H9 (cell line): Measurements from ENCODE around the gene FBXL13. TPM values are rescaled to one million over a fixed set of nuclear protein-coding genes. Genes with fewer than 3 reads are reported as not detected.

Experiments used
- DNase-seq: peaks from one replicate; pipeline ENCODE4 v3.0.0-alpha.2; 2017
- H2AFZ ChIP-seq: one replicate; pipeline ENCODE4 v1.6.1; 2013; ENCODE audit warnings: mild to moderate bottlenecking, low read length, control low read depth, moderate library complexity
- H2AK5ac ChIP-seq: 2 replicates; pipeline ENCODE4 v1.6.1; 2013; ENCODE audit warnings: low read length, control low read depth, mixed read lengths; ENCODE audit not compliant: insufficient read length
- H2BK120ac ChIP-seq: one replicate; pipeline ENCODE4 v1.6.1; 2013; ENCODE audit warnings: low read depth, mild to moderate bottlenecking, low read length, control low read depth, inconsistent platforms; ENCODE audit not compliant: poor library complexity, severe bottlenecking
- H2BK12ac ChIP-seq: 2 replicates; pipeline ENCODE4 v1.6.1; 2013; ENCODE audit warnings: low read length, control low read depth, mixed read lengths, low read depth; ENCODE audit not compliant: insufficient read length
- H2BK15ac ChIP-seq: 2 replicates; pipeline ENCODE4 v1.6.1; 2013; ENCODE audit warnings: low read depth, low read length, control low read depth
- H2BK20ac ChIP-seq: one replicate; pipeline ENCODE4 v1.6.1; 2013; ENCODE audit warnings: low read depth, mild to moderate bottlenecking, low read length, control low read depth, inconsistent platforms; ENCODE audit not compliant: poor library complexity, severe bottlenecking
- H2BK5ac ChIP-seq: 2 replicates; pipeline ENCODE4 v1.6.1; 2013; ENCODE audit warnings: low read length, control low read depth, mixed read lengths; ENCODE audit not compliant: insufficient read length
- H3K14ac ChIP-seq: 2 replicates; pipeline ENCODE4 v1.6.1; 2013; ENCODE audit warnings: low read length, control low read depth; ENCODE audit not compliant: insufficient read depth
- H3K18ac ChIP-seq: 2 replicates; pipeline ENCODE4 v1.6.1; 2013; ENCODE audit warnings: low read depth, mild to moderate bottlenecking, mixed read lengths, low read length, control low read depth; ENCODE audit not compliant: insufficient read length
- H3K23ac ChIP-seq: 2 replicates; pipeline ENCODE4 v1.6.1; 2013; ENCODE audit warnings: low read length, control low read depth, mixed read lengths, low read depth; ENCODE audit not compliant: insufficient read length
- H3K23me2 ChIP-seq: 2 replicates; pipeline ENCODE4 v1.6.1; 2013; ENCODE audit warnings: low read depth, mild to moderate bottlenecking, mixed read lengths, low read length, control low read depth; ENCODE audit not compliant: insufficient read length, poor library complexity, severe bottlenecking
- H3K27ac ChIP-seq: 2 replicates; pipeline ENCODE4 v1.5.1; 2013; ENCODE audit warnings: low read length, control low read depth, mixed read lengths, low read depth; ENCODE audit not compliant: insufficient read length
- H3K27me3 ChIP-seq: 2 replicates; pipeline ENCODE4 v1.6.1; 2013; ENCODE audit warnings: low read length, control low read depth, inconsistent platforms; ENCODE audit not compliant: insufficient read depth
- H3K4ac ChIP-seq: 2 replicates; pipeline ENCODE4 v1.6.1; 2013; ENCODE audit warnings: low read depth, mild to moderate bottlenecking, control low read depth, inconsistent platforms, low read length, moderate library complexity
- H3K4me1 ChIP-seq: 2 replicates; pipeline ENCODE4 v1.6.1; 2013; ENCODE audit warnings: low read length, control low read depth, inconsistent platforms; ENCODE audit not compliant: insufficient read depth
- H3K4me2 ChIP-seq: 2 replicates; pipeline ENCODE4 v1.6.1; 2013; ENCODE audit warnings: low read length, control low read depth, mixed read lengths; ENCODE audit not compliant: insufficient read length, insufficient read depth
- H3K56ac ChIP-seq: 2 replicates; pipeline ENCODE4 v1.6.1; 2013; ENCODE audit warnings: low read depth, mild to moderate bottlenecking, mixed read lengths, low read length, control low read depth; ENCODE audit not compliant: insufficient read length
- H3K79me1 ChIP-seq: 2 replicates; pipeline ENCODE4 v1.6.1; 2013; ENCODE audit warnings: low read depth, mild to moderate bottlenecking, moderate library complexity, low read length, control low read depth, inconsistent platforms; ENCODE audit not compliant: insufficient read depth, poor library complexity, severe bottlenecking
- H3K79me2 ChIP-seq: 2 replicates; pipeline ENCODE4 v1.6.1; 2013; ENCODE audit warnings: low read length, control low read depth, inconsistent platforms; ENCODE audit not compliant: insufficient read depth
- H3K9ac ChIP-seq: 2 replicates; pipeline ENCODE4 v1.6.1; 2013; ENCODE audit warnings: low read length, control low read depth, mixed read lengths; ENCODE audit not compliant: insufficient read length; ENCODE audit errors: extremely low read depth
- H3K9me3 ChIP-seq: one replicate; pipeline ENCODE4 v1.6.1; 2013; ENCODE audit warnings: low read depth, low read length, inconsistent platforms; ENCODE audit not compliant: control insufficient read depth
- H3T11ph ChIP-seq: one replicate; pipeline ENCODE4 v1.6.1; 2013; ENCODE audit warnings: mild to moderate bottlenecking, low read length, control low read depth, inconsistent platforms
- H4K20me1 ChIP-seq: one replicate; pipeline ENCODE4 v1.6.1; 2013; ENCODE audit not compliant: control insufficient read depth, insufficient read length, insufficient read depth
- H4K5ac ChIP-seq: 2 replicates; pipeline ENCODE4 v1.6.1; 2013; ENCODE audit warnings: low read depth, mild to moderate bottlenecking, mixed read lengths, low read length, control low read depth; ENCODE audit not compliant: insufficient read length
- H4K8ac ChIP-seq: replicated peaks from 2 replicates; pipeline ENCODE4 v1.6.1; 2013; ENCODE audit warnings: low read length, control low read depth, mixed read lengths, low read depth; ENCODE audit not compliant: insufficient read length
- H4K91ac ChIP-seq: 2 replicates; pipeline ENCODE4 v1.6.1; 2013; ENCODE audit warnings: low read depth, mild to moderate bottlenecking, moderate library complexity, mixed read lengths, low read length, control low read depth; ENCODE audit not compliant: insufficient read length
- H3K27ac Mint-ChIP-seq, 3 experiments: 2 replicates in 2 of 3; 3 replicates in 1 of 3; pipeline ENCODE4 v1.8.0; 2020 to 2021; ENCODE audit warnings: mixed read lengths in 3 of 3, mild to moderate bottlenecking in 1 of 3, moderate library complexity in 1 of 3
- H3K27me3 Mint-ChIP-seq: 2 replicates; pipeline ENCODE4 v1.8.0; 2021; ENCODE audit warnings: low read depth, mild to moderate bottlenecking, moderate library complexity, mixed read lengths
- H3K36me3 Mint-ChIP-seq, 3 experiments: 2 replicates in 2 of 3; 3 replicates in 1 of 3; pipeline ENCODE4 v1.8.0; 2020 to 2021; ENCODE audit warnings: low read depth in 3 of 3, mixed read lengths in 3 of 3; ENCODE audit not compliant: insufficient read depth in 1 of 3
- H3K4me1 Mint-ChIP-seq, 2 experiments: 2 replicates each; pipeline ENCODE4 v1.8.0; 2020; ENCODE audit warnings: mixed read lengths in 2 of 2
- H3K4me3 Mint-ChIP-seq, 2 experiments: 2 replicates in 1 of 2; 3 replicates in 1 of 2; pipeline ENCODE4 v1.8.0; 2020 to 2021; ENCODE audit warnings: mild to moderate bottlenecking in 2 of 2, mixed read lengths in 2 of 2, moderate library complexity in 1 of 2
- H3K9me3 Mint-ChIP-seq, 2 experiments: 2 replicates in 1 of 2; 3 replicates in 1 of 2; pipeline ENCODE4 v1.8.0; 2020; ENCODE audit warnings: mild to moderate bottlenecking in 2 of 2, mixed read lengths in 2 of 2, moderate library complexity in 1 of 2
- CTCF ChIP-seq: fragments of 200-600 bp; sonication (generic); conservative IDR thresholded peaks from 3 replicates; pipeline ENCODE4 v1.8.0; 2021; ENCODE audit warnings: antibody characterized with exemption, mild to moderate bottlenecking
- WGBS: extraction: QIAGEN DNeasy Blood & Tissue Kit; methylation state at CpG from one replicate; pipeline ENCODE4 v1.1.7; 2013; ENCODE audit warnings: missing lambda C conversion rate, low lambda C conversion rate, mixed read lengths; ENCODE audit not compliant: insufficient read length; ENCODE audit errors: extremely low coverage; 5-methylcytosine and 5-hydroxymethylcytosine counted together
- total RNA-seq: library from RNA; stranded (reverse); gene quantifications from 2 replicates; pipeline ENCODE4 v1.2.1, GENCODE V29; 2021

FBXL13 gene
- total RNA-seq, 1 experiment from 2014 or later: 4.4 TPM

DNA sequence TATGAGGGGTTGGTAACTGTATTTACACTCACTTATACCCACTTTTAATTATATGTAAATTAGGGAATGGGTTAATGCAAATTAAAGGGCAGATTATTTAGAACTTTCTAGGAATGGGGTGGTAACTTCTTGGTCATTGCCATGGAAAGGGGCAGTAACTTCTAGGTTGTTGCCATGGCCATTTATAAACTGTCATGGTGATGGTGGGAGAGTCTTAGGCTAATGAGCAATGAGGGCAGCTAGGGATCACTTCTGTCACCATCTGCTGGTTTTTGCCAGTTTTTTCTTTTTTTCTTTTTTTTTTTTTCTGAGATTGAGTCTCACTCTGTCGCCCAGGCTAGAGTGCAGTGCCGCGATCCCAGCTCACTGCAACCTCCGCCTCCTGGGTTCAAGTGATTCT is 41.2 kb upstream of the FBXL13 start:
- Histone ChIP-seq H3K23me2 (no peaks in the 10 kb centered on the region), H3K4me2 (no peak overlapping the region), H3T11ph (no peak overlapping the region), H2BK120ac (no peak overlapping the region), H3K79me1 (no peaks in the 10 kb centered on the region), H2BK12ac (no peak overlapping the region), H2BK5ac (no peak overlapping the region), H3K56ac (no peak overlapping the region), H4K91ac (no peak overlapping the region), H3K79me2 (no peaks in the 10 kb centered on the region), H4K8ac (no peak overlapping the region), H3K4me1 (no peaks in the 10 kb centered on the region), H2BK20ac (no peak overlapping the region), H3K9ac (no peak overlapping the region), H3K23ac (no peak overlapping the region), H2BK15ac (no peak overlapping the region), H2AFZ (no peak overlapping the region), H3K27ac (no peak overlapping the region), H3K18ac (no peak overlapping the region), H3K14ac (no peak overlapping the region), H3K4ac (no peak overlapping the region), H4K20me1 (no peaks in the 10 kb centered on the region), H3K27me3 (no peaks in the 10 kb centered on the region), H2AK5ac (no peak overlapping the region), H4K5ac (no peak overlapping the region), H3K9me3 (no peaks in the 10 kb centered on the region)
- Mint-ChIP-seq H3K9me3 (peaks cover 0 to 2% of the 10 kb centered on the region in 2 experiments; a peak in 1 of 5 replicates), H3K4me3 (no peak overlapping the region), H3K27me3 (no peaks in the 10 kb centered on the region), H3K27ac (no peak overlapping the region), H3K4me1 (no peaks in the 10 kb centered on the region), H3K36me3 (peaks cover 19 to 27% (median 21%) of the 10 kb centered on the region in 3 experiments; a peak in 6 of 7 replicates)
- no peak for TF ChIP-seq CTCF
- DNase-seq: no peak
- no CpG with 5 or more reads among the region's 4 CpGs for WGBS
